Activated naive CD4-positive, alpha-beta T cell treated with anti-CD3 and anti-CD28 coated beads, Interleukin-2, amount 50 U/mL, for 72 hours (primary cell): ENCODE results near the gene LHFPL5. TPM values are rescaled to one million over a fixed set of nuclear protein-coding genes. Genes with fewer than 3 reads are reported as not detected.
A peak's percentile ranks its signal among the peaks of the same experiment; 100 is the strongest.

ENCODE experiments used
- ATAC-seq, 2 donors: fragments of 150-1000 bp; cut with Tn5 transposase; 2 replicates each; pipeline ENCODE4 v1.10.0; 2021; ENCODE audit warnings: mild to moderate bottlenecking in 2 of 2, moderate library complexity in 2 of 2
- DNase-seq, 2 donors: peaks; one replicate each; pipeline ENCODE4 v3.0.0; 2021 to 2022; ENCODE audit warnings: low spot score in 2 of 2
- H3K27ac Mint-ChIP-seq, 2 donors: one replicate each; pipeline ENCODE4 v1.8.0; 2022; ENCODE audit warnings: mild to moderate bottlenecking in 2 of 2, mixed read lengths in 2 of 2
- H3K36me3 Mint-ChIP-seq, 2 donors: one replicate each; pipeline ENCODE4 v1.8.0; 2022; ENCODE audit warnings: mixed read lengths in 2 of 2
- H3K9me3 Mint-ChIP-seq, 2 donors: one replicate each; pipeline ENCODE4 v1.8.0; 2022; ENCODE audit warnings: mixed read lengths in 2 of 2
- total RNA-seq, 2 donors: library from RNA; stranded (reverse); gene quantifications; one replicate each; pipeline ENCODE4 v1.2.3, GENCODE V29; 2022

The LHFPL5 gene
- total RNA-seq, 2 donors from 2014 or later = not detected

- DNase-seq (no peak), ATAC-seq (no peak)
- Mint-ChIP-seq H3K9me3 (no peaks in the 10 kb centered on the region), H3K27ac (no peak overlapping the region), H3K36me3 (no peaks in the 10 kb centered on the region)
These were observed 18.3 kb upstream of the LHFPL5 start for GRCh38 chr6:35786810-35787209.

- no peak overlapping the region for H3K27ac Mint-ChIP-seq
These were observed 17.6 kb upstream of the LHFPL5 start for GRCh38 chr6:35787266-35788218.

GRCh38 chr6:35788423-35788982 is 16.6 kb upstream of the LHFPL5 start:
- ATAC-seq (no peak), DNase-seq (no peak)
- Mint-ChIP-seq H3K9me3 (no peaks in the 10 kb centered on the region), H3K36me3 (no peaks in the 10 kb centered on the region), H3K27ac (no peak overlapping the region)

More at GRCh38 chr6:35787266-35788218, 17.6 kb upstream of the LHFPL5 start:
- DNase-seq (no peak), ATAC-seq (no peak)
- H3K9me3 Mint-ChIP-seq = no peaks in the 10 kb centered on the region
- no peaks in the 10 kb centered on the region for H3K36me3 Mint-ChIP-seq

- no peak for DNase-seq
- H3K27ac Mint-ChIP-seq = no peak overlapping the region
These were observed 14.5 kb upstream of the LHFPL5 start for GRCh38 chr6:35790683-35791082.

GRCh38 chr6:35794536-35795452 is 10.4 kb upstream of the LHFPL5 start:
- no peaks in the 10 kb centered on the region for H3K36me3 Mint-ChIP-seq

More at GRCh38 chr6:35790683-35791082, 14.5 kb upstream of the LHFPL5 start:
- Mint-ChIP-seq H3K9me3 (no peaks in the 10 kb centered on the region), H3K36me3 (no peaks in the 10 kb centered on the region)
- ATAC-seq = no peak

GRCh38 chr6:35795453-35796071 is 9.6 kb upstream of the LHFPL5 start:
- Mint-ChIP-seq H3K27ac (peak overlapping the region in 1 of 2 donors; percentile 14), H3K36me3 (no peaks in the 10 kb centered on the region), H3K9me3 (no peaks in the 10 kb centered on the region)
- ATAC-seq = no peak
- no peak for DNase-seq

More at GRCh38 chr6:35794536-35795452, 10.4 kb upstream of the LHFPL5 start:
- Mint-ChIP-seq H3K27ac (no peak overlapping the region), H3K9me3 (no peaks in the 10 kb centered on the region)
- DNase-seq (no peak), ATAC-seq (no peak)

GRCh38 chr6:35796236-35796635 is 8.9 kb upstream of the LHFPL5 start:
- Mint-ChIP-seq H3K36me3 (no peaks in the 10 kb centered on the region), H3K27ac (no peak overlapping the region), H3K9me3 (no peaks in the 10 kb centered on the region)
- no peak for DNase-seq
- no peak for ATAC-seq

- H3K9me3 Mint-ChIP-seq = no peaks in the 10 kb centered on the region
- H3K27ac Mint-ChIP-seq = no peak overlapping the region
- ATAC-seq (no peak), DNase-seq (no peak)
- no peaks in the 10 kb centered on the region for H3K36me3 Mint-ChIP-seq
These were observed 7.2 kb upstream of the LHFPL5 start for GRCh38 chr6:35797837-35798526.

GRCh38 chr6:35798706-35799105 is 6.4 kb upstream of the LHFPL5 start:
- Mint-ChIP-seq H3K27ac (no peak overlapping the region), H3K36me3 (no peaks in the 10 kb centered on the region), H3K9me3 (no peaks in the 10 kb centered on the region)
- DNase-seq (no peak), ATAC-seq (no peak)

GRCh38 chr6:35801148-35801547 is 4.0 kb upstream of the LHFPL5 start:
- no peaks in the 10 kb centered on the region for H3K36me3 Mint-ChIP-seq
- ATAC-seq = no peak
- no peak for DNase-seq
- no peaks in the 10 kb centered on the region for H3K9me3 Mint-ChIP-seq
- H3K27ac Mint-ChIP-seq = no peak overlapping the region

- no peaks in the 10 kb centered on the region for H3K36me3 Mint-ChIP-seq
These were observed 3.5 kb downstream of the LHFPL5 start for GRCh38 chr6:35808688-35809087.

GRCh38 chr6:35809809-35810208 is 4.7 kb downstream of the LHFPL5 start:
- DNase-seq (no peak), ATAC-seq (no peak)
- Mint-ChIP-seq H3K36me3 (no peaks in the 10 kb centered on the region), H3K9me3 (no peaks in the 10 kb centered on the region), H3K27ac (no peak overlapping the region)

More at GRCh38 chr6:35808688-35809087, 3.5 kb downstream of the LHFPL5 start:
- no peak overlapping the region for H3K27ac Mint-ChIP-seq
- ATAC-seq (no peak), DNase-seq (no peak)
- H3K9me3 Mint-ChIP-seq = no peaks in the 10 kb centered on the region

GRCh38 chr6:35810971-35811698 is 6.0 kb downstream of the LHFPL5 start:
- Mint-ChIP-seq H3K27ac (peak overlapping the region in 1 of 2 donors; percentile 90), H3K36me3 (no peaks in the 10 kb centered on the region), H3K9me3 (no peaks in the 10 kb centered on the region)
- DNase-seq (no peak), ATAC-seq (peak in 1 of 2 donors; percentile 41)

GRCh38 chr6:35811699-35811995 is 6.5 kb downstream of the LHFPL5 start:
- Mint-ChIP-seq H3K9me3 (no peaks in the 10 kb centered on the region), H3K36me3 (no peaks in the 10 kb centered on the region), H3K27ac (peak overlapping the region in 1 of 2 donors; percentile 29)
- no peak for ATAC-seq
- DNase-seq = no peak

- H3K9me3 Mint-ChIP-seq = no peaks in the 10 kb centered on the region
- DNase-seq = no peak
- ATAC-seq = no peak
- H3K27ac Mint-ChIP-seq = no peak overlapping the region
- H3K36me3 Mint-ChIP-seq = no peaks in the 10 kb centered on the region
These were observed 12.4 kb downstream of the LHFPL5 start for GRCh38 chr6:35817515-35817914.
